Measurements from ENCODE around the gene SPAG8. TPM values are rescaled to one million over a fixed set of nuclear protein-coding genes. Genes with fewer than 3 reads are reported as not detected.

Gene SPAG8
- total RNA-seq, 4 donors from 2014 or later, result 0.65 to 2.0 (median 0.83) TPM

- intact Hi-C loops (cut with DNase I), result no loop called here
- H3K36me3 ChIP-seq, result no peaks in the 10 kb centered on the region
- TF ChIP-seq EP300 (IDR thresholded peaks at IDR 0.05) (no peak), POLR2AphosphoS5 (IDR thresholded peaks at IDR 0.05) (no peak), POLR2A (IDR thresholded peaks at IDR 0.05; ENCODE audit: low read depth) (no peak)
- TF ChIP-seq, protein P1, sequence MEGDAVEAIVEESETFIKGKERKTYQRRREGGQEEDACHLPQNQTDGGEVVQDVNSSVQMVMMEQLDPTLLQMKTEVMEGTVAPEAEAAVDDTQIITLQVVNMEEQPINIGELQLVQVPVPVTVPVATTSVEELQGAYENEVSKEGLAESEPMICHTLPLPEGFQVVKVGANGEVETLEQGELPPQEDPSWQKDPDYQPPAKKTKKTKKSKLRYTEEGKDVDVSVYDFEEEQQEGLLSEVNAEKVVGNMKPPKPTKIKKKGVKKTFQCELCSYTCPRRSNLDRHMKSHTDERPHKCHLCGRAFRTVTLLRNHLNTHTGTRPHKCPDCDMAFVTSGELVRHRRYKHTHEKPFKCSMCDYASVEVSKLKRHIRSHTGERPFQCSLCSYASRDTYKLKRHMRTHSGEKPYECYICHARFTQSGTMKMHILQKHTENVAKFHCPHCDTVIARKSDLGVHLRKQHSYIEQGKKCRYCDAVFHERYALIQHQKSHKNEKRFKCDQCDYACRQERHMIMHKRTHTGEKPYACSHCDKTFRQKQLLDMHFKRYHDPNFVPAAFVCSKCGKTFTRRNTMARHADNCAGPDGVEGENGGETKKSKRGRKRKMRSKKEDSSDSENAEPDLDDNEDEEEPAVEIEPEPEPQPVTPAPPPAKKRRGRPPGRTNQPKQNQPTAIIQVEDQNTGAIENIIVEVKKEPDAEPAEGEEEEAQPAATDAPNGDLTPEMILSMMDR (IDR thresholded peaks at IDR 0.05), result no peak
- H3K9me3 ChIP-seq, result no peaks in the 10 kb centered on the region
- H3K4me3 ChIP-seq, result peak overlapping the region; percentile 68 to 82 (median 68)
- H3K27ac ChIP-seq (replicated peaks in 1 of 4), result peak overlapping the region; percentile 41 to 91 (median 70)
- peaks cover 28 to 64% (median 57%) of the 10 kb centered on the region in 4 donors for H3K4me1 ChIP-seq
- DNase-seq (ENCODE audit: extremely low spot score), result no peak
- 43% methylated on average over 2 of the region's 2 CpGs for WGBS
- no peaks in the 10 kb centered on the region for H3K27me3 ChIP-seq
These were observed 18.6 kb downstream of the SPAG8 start for GRCh38 chr9:35793461-35793860.

DNA sequence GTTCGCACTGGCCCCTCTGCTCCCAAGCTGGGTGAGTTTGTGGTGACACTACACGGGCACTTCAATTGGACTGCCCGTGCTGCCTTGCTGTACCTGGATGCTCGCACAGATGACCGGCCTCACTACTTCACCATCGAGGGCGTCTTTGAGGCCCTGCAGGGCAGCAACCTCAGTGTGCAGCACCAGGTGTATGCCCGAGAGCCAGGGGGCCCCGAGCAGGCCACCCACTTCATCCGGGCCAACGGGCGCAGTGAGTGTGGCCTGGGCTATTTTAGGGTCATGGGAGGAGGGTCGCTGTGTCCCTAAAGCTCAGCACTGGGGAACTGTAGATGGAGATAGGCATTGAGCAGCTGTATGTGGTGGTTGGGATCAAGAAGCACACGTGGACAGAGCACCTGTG, 19.2 kb downstream of the SPAG8 start:
- Histone ChIP-seq H3K4me3 (peak overlapping the region; percentile 68 to 82 (median 68)), H3K9me3 (no peaks in the 10 kb centered on the region), H3K27me3 (no peaks in the 10 kb centered on the region), H3K4me1 (peaks cover 28 to 64% (median 57%) of the 10 kb centered on the region in 4 donors), H3K36me3 (no peaks in the 10 kb centered on the region), H3K27ac (replicated peaks in 1 of 4) (peak overlapping the region; percentile 41 to 91 (median 70))
- intact Hi-C loops (cut with DNase I), result no loop called here
- WGBS, result 91% methylated on average over 11 of the region's 14 CpGs
- no peak for TF ChIP-seq POLR2A (IDR thresholded peaks at IDR 0.05; ENCODE audit: low read depth)
- TF ChIP-seq, protein P1 (IDR thresholded peaks at IDR 0.05), result no peak
- DNase-seq (ENCODE audit: extremely low spot score), result no peak

DNA sequence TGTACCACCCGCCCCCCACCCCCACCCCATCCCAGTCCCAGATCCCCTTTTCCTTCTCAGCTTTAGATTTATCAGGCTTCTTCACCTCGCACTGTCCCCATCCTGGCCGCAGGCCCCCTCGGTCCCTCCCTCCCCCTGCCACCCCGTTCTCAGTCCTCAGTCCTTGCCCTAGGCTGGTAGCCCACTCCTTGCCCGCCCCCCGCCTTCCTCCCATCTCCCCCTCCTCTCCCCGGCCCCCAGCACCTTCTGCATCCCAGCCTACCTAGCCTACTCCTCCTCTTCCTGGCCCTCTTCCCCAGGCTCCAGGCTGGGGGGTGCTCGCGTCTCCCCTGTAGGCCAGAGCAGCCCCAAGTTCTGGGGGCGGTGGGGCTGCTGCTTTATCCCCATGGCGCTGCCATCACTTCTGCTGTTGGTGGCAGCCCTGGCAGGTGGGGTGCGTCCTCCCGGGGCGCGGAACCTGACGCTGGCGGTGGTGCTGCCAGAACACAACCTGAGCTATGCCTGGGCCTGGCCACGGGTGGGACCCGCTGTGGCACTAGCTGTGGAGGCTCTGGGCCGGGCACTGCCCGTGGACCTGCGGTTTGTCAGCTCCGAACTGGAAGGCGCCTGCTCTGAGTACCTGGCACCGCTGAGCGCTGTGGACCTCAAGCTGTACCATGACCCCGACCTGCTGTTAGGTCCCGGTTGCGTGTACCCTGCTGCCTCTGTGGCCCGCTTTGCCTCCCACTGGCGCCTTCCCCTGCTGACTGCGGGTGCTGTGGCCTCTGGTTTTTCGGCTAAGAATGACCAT, 19.8 kb downstream of the SPAG8 start:
- peaks cover 28 to 64% (median 57%) of the 10 kb centered on the region in 4 donors for H3K4me1 ChIP-seq
- DNase-seq (ENCODE audit: extremely low spot score), result no peak
- H3K27ac ChIP-seq (replicated peaks in 1 of 4), result peak overlapping the region; percentile 85 to 91 (median 87)

GRCh38 chr9:35791297-35791921, 20.7 kb downstream of the SPAG8 start, which contains the start of gene NPR2:
TSS of gene NPR2 (plus strand) at chr9:35791591. CDS start at chr9:35792409, 818 bp downstream.
- Histone ChIP-seq H3K4me1 (peaks cover 28 to 62% (median 57%) of the 10 kb centered on the region in 4 donors), H3K36me3 (no peaks in the 10 kb centered on the region), H3K27ac (replicated peaks in 1 of 4) (peak within 1 kb of the TSS; percentile 85 to 91 (median 87)), H3K27me3 (no peaks in the 10 kb centered on the region), H3K9me3 (no peaks in the 10 kb centered on the region), H3K4me3 (peak within 1 kb of the TSS; percentile 68 to 82 (median 68))
- DNase-seq (ENCODE audit: extremely low spot score), result no peak
- intact Hi-C loops (cut with DNase I), result loop anchor here (2.0 kb wide), 2 partner anchors 35 to 91 kb away; no protein-coding TSS in a partner anchor
- WGBS, result 3% methylated on average over 13 of the region's 64 CpGs
- TF ChIP-seq, protein P1 (IDR thresholded peaks at IDR 0.05), result no peak
- TF ChIP-seq POLR2AphosphoS5 (IDR thresholded peaks at IDR 0.05), result peak in 1 of 2 donors; percentile 14

More for the DNA sequence above, 19.8 kb downstream of the SPAG8 start:
- H3K36me3 ChIP-seq, result no peaks in the 10 kb centered on the region
- peak overlapping the region; percentile 68 to 82 (median 68) for H3K4me3 ChIP-seq
- H3K9me3 ChIP-seq, result no peaks in the 10 kb centered on the region
- 47% methylated on average over 14 of the region's 34 CpGs for WGBS
- TF ChIP-seq EP300 (IDR thresholded peaks at IDR 0.05) (no peak), POLR2AphosphoS5 (IDR thresholded peaks at IDR 0.05) (no peak), POLR2A (IDR thresholded peaks at IDR 0.05; ENCODE audit: low read depth) (no peak)
- TF ChIP-seq, protein P1 (IDR thresholded peaks at IDR 0.05), result no peak
- H3K27me3 ChIP-seq, result no peaks in the 10 kb centered on the region
- intact Hi-C loops (cut with DNase I), result no loop called here
